GM12801 (cell line): Measurements from ENCODE around the gene FYN.

Experiments
- TF ChIP-seq, protein P1 (sequence below): IDR thresholded peaks from one replicate; pipeline ENCODE4 v1.5.1; 2011; ENCODE audit warnings: control low read depth; ENCODE audit not compliant: insufficient read length; ENCODE audit errors: extremely low read depth

The FYN gene

DNA sequence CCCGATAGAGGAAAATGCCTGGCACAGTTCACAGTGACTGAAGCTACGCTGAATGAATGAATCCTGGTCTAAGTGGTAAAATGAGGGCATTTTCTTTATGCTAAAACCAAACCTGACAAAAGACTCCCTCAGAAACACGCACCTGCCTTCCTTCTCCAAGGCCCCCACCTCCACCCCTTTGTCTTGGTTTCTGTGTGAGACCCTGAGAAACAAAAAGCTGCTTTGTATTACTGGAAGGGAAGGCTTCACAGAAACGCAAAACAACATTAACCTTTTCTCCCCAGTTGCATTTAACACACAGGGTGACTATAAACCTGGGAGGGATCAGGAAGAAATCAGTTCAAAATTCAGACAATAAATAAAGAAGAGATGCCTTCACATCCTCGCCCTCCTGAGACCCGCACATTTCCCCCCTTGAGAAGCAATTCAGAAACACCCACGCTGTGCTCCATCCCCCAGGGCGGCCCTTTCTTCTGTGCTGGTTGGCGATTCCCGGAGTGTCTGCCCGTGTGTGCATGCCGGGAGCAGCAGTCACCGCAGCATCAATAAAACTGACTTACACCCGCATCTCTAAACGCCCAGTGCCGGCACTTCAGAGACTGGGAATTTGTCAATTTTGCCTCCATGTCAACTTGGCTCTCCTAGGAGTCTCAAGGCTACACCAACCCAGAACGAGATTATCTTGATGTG, 200.3 kb downstream of the FYN start:
- TF ChIP-seq, protein P1, sequence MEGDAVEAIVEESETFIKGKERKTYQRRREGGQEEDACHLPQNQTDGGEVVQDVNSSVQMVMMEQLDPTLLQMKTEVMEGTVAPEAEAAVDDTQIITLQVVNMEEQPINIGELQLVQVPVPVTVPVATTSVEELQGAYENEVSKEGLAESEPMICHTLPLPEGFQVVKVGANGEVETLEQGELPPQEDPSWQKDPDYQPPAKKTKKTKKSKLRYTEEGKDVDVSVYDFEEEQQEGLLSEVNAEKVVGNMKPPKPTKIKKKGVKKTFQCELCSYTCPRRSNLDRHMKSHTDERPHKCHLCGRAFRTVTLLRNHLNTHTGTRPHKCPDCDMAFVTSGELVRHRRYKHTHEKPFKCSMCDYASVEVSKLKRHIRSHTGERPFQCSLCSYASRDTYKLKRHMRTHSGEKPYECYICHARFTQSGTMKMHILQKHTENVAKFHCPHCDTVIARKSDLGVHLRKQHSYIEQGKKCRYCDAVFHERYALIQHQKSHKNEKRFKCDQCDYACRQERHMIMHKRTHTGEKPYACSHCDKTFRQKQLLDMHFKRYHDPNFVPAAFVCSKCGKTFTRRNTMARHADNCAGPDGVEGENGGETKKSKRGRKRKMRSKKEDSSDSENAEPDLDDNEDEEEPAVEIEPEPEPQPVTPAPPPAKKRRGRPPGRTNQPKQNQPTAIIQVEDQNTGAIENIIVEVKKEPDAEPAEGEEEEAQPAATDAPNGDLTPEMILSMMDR, result no peak

DNA sequence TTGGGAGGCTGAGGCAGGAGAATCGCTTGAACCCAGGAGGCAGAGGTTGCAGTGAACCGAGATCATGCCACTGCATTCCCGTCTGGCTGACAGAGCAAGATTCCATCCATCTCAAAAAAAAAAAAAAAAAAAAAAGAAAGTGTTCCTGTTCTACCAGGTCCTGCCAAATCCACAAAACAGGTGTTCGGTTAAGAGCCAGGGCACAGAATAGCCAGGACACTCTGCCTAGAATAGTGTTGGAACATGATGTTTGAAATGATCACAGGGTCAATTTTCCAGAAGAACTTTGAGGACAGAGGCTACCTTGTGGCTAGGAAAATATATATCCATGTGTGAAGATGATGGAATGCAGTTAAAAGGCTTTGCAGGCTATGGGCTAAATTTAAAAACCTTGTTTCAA, 203.9 kb downstream of the FYN start:
- TF ChIP-seq, protein P1, result no peak

DNA sequence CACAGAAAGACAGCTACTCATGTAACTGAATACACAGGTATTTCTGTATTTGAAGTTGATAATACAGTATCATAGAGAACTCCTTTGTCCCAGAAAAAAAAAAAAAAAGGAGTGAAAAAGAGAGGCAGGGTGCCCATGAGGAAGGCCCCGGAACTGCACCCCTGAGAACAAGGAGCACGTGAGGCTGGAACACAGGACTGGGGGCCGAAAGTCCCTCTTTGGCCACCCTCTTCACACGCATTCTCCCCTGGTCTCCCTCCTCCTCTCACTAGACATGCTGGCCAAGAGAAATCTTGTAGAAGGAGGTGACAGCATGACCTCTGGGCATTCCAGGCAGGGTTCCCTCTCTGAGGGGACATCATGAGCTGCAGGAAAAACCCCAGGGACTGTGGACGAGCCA, 204.8 kb downstream of the FYN start:
- TF ChIP-seq, protein P1, result no peak

DNA sequence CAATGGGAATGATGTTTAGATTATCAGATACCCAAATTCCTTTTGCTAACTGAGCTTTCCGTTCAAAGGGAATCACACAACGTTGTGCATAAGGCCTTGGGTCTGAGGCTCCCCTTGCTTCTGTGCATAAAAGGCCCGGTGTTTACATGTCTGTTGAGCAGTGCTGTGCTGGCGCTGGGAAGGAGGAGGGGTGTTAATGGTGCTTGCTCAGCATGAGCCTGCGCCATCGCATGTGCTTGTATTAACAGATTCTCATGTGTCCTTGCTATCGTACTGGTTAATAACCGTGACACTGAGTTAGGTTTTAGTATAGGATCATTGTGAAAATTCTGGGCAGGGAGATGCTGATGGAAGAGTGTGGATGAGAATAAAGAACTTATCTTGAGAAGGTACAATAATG, 205.3 kb downstream of the FYN start:
- TF ChIP-seq, protein P1, result no peak

DNA sequence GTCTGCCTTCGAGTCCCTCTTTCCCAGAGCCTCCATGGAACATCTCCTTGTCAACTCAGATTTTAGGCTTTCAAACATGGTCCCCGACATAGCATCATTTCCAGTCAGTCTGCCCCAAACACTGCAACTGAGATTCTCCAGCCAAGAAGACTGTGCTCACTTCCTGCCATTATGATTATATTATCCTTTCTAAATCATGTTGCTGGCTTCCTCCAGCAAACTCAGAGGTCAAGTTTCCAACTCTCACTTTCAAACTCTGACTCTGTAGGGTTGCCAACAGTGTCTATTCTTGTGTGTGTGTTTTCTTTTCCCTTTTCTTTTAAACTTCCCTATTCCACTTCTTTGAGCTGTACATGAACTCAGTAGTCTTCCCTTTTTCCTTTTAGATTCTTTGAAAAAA, 206.4 kb downstream of the FYN start:
- TF ChIP-seq, protein P1, result no peak

DNA sequence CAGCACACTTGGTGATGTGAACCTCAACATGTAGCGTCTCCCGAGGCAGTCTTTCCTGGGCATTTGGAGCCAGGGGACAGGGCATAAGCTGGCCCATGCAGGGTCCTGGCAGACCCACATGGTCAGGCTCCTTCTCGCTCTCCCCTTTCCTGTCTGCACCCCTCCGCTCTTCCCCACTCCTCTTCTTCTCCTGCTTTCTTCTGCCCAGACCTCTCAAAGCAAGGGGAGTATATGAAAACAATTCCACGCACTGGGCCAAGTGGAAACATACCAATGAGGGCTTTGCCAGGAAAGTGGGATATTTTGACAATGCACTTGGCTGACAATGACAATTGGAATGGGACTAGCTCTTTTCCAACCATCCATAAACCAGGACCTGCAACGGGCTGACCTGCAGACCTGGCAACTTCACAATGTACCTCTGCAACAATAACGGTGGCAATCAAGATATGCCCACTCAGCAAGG, 208.7 kb downstream of the FYN start:
- TF ChIP-seq, protein P1, result no peak

DNA sequence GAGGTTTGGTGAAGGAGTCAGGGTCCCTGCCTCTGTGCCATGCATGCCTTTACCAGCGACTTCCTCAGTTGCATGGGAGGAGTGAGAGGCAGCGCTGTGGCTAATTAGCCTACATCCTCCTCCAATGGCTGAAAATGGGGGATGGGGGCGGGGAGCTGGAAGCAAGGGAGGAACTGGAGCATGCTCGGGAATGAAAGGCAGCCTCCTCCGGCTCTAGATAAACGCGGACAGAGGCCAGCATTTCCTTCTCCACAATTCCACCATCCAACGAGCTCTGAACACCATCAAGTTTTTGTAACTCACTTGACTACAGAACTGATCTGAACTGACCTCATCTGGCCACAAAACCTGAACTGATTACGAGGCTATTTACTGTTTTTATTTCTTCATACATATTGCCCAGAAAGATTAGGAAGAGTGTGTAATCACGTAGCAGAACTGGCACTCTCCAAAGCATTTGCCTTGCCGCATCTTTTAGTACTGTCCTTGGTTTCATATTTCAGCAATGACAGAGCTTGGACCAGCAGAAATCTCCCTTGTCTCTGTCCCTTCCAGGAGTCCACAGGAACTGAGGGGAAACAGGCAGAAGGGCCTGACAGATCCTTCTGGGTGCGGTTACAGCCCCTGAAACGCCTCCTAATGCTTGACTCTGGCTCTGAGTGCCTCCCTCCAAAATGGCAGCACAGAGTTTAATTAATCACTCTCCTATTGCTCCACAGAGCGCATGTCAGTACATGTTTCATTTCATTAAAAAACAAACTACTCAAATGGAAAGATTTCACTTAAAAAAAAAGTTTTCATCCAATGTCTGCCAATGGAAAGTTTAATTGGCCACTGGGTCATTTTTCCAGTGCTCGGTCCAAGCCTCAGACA, 209.3 kb downstream of the FYN start:
- TF ChIP-seq, protein P1, result no peak
